ENCODE measurements around the gene NRSN2. TPM values are rescaled to one million over a fixed set of nuclear protein-coding genes. Genes with fewer than 3 reads are reported as not detected.

The NRSN2 gene
- total RNA-seq, 1 experiment from 2014 or later: 43.4 TPM

GRCh38 chr20:402496-402885 lies 55.6 kb downstream of the NRSN2 start:
- H3K27me3 ChIP-seq (replicated peaks; ENCODE audit: insufficient read depth, low read depth, low read length, poor library complexity): no peaks in the 10 kb centered on the region
- H3K9me3 ChIP-seq (ENCODE audit: low read depth, low read length, poor library complexity, severe bottlenecking): no peaks in the 10 kb centered on the region
- H3K4me1 ChIP-seq (ENCODE audit: insufficient read depth, low read length, poor library complexity, severe bottlenecking): peaks cover 15% of the 10 kb centered on the region
- no TSS peak for BruUV-seq (replicated peaks)
- intact Hi-C loops (cut with micrococcal nuclease; ENCODE audit: unreplicated experiment): no loop called here
- TF ChIP-seq, protein P1, sequence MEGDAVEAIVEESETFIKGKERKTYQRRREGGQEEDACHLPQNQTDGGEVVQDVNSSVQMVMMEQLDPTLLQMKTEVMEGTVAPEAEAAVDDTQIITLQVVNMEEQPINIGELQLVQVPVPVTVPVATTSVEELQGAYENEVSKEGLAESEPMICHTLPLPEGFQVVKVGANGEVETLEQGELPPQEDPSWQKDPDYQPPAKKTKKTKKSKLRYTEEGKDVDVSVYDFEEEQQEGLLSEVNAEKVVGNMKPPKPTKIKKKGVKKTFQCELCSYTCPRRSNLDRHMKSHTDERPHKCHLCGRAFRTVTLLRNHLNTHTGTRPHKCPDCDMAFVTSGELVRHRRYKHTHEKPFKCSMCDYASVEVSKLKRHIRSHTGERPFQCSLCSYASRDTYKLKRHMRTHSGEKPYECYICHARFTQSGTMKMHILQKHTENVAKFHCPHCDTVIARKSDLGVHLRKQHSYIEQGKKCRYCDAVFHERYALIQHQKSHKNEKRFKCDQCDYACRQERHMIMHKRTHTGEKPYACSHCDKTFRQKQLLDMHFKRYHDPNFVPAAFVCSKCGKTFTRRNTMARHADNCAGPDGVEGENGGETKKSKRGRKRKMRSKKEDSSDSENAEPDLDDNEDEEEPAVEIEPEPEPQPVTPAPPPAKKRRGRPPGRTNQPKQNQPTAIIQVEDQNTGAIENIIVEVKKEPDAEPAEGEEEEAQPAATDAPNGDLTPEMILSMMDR (conservative IDR thresholded peaks at IDR 0.05; ENCODE audit: low read depth, low read length): no peak
- TF ChIP-seq EZH2 (IDR thresholded peaks at IDR 0.05; ENCODE audit: borderline replicate concordance, low read depth, low read length, poor library complexity, severe bottlenecking): no peak
- H3K36me3 ChIP-seq (ENCODE audit: insufficient read depth, low read length, poor library complexity, severe bottlenecking): peaks cover 7% of the 10 kb centered on the region
- H3K4me3 ChIP-seq (ENCODE audit: low read depth, low read length, poor library complexity, severe bottlenecking): no peak overlapping the region
- DNase-seq (ENCODE audit: low spot score): no peak
- POLR2A ChIA-PET (ENCODE audit: low non-redundant PET): no interaction called here
- no peak overlapping the region for H3K27ac ChIP-seq (ENCODE audit: low read depth, low read length, poor library complexity, severe bottlenecking)
- CTCF ChIA-PET: no interaction called here

GRCh38 chr20:402898-403581 lies 56.1 kb downstream of the NRSN2 start:
- ChIA-PET POLR2A (ENCODE audit: low non-redundant PET) (no interaction called here), CTCF (no interaction called here)
- intact Hi-C loops (cut with micrococcal nuclease; ENCODE audit: unreplicated experiment): no loop called here
- peaks cover 15% of the 10 kb centered on the region for H3K4me1 ChIP-seq (ENCODE audit: insufficient read depth, low read length, poor library complexity, severe bottlenecking)
- no peak overlapping the region for H3K4me3 ChIP-seq (ENCODE audit: low read depth, low read length, poor library complexity, severe bottlenecking)
- H3K36me3 ChIP-seq (ENCODE audit: insufficient read depth, low read length, poor library complexity, severe bottlenecking): peaks cover 2% of the 10 kb centered on the region
- no peak overlapping the region for H3K27ac ChIP-seq (ENCODE audit: low read depth, low read length, poor library complexity, severe bottlenecking)
- no TSS peak for BruUV-seq (replicated peaks)
- no peak for DNase-seq (ENCODE audit: low spot score)
- no peaks in the 10 kb centered on the region for H3K9me3 ChIP-seq (ENCODE audit: low read depth, low read length, poor library complexity, severe bottlenecking)
- TF ChIP-seq EZH2 (IDR thresholded peaks at IDR 0.05; ENCODE audit: borderline replicate concordance, low read depth, low read length, poor library complexity, severe bottlenecking): no peak
- no peaks in the 10 kb centered on the region for H3K27me3 ChIP-seq (replicated peaks; ENCODE audit: insufficient read depth, low read depth, low read length, poor library complexity)

DNA sequence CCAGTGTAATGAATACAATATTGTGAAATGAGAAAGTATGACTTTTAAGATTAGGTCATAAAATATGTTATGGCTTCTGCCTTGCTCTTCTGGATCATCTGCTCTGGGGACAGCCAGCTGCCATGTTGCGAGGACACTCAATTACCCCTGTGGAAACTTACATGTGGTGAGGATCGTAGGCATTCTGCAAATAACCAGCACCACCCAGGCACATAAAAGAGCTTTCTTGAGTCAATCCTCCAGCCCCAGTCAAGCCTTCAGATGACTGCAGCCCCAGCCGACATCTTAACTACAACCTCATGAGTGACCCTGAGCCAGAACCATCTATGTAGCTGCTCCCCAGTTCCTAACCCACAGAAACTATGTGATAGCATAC lies 56.7 kb downstream of the NRSN2 start:
- ChIA-PET CTCF (no interaction called here), POLR2A (ENCODE audit: low non-redundant PET) (no interaction called here)
- no TSS peak for BruUV-seq (replicated peaks)
- DNase-seq (ENCODE audit: low spot score): no peak
- TF ChIP-seq, protein P1 (conservative IDR thresholded peaks at IDR 0.05; ENCODE audit: low read depth, low read length): no peak
- no peak for TF ChIP-seq EZH2 (IDR thresholded peaks at IDR 0.05; ENCODE audit: borderline replicate concordance, low read depth, low read length, poor library complexity, severe bottlenecking)
- intact Hi-C loops (cut with micrococcal nuclease; ENCODE audit: unreplicated experiment): no loop called here
- H3K27ac ChIP-seq (ENCODE audit: low read depth, low read length, poor library complexity, severe bottlenecking): no peak overlapping the region
- H3K27me3 ChIP-seq (replicated peaks; ENCODE audit: insufficient read depth, low read depth, low read length, poor library complexity): no peaks in the 10 kb centered on the region
- peaks cover 15% of the 10 kb centered on the region for H3K4me1 ChIP-seq (ENCODE audit: insufficient read depth, low read length, poor library complexity, severe bottlenecking)
- H3K36me3 ChIP-seq (ENCODE audit: insufficient read depth, low read length, poor library complexity, severe bottlenecking): no peaks in the 10 kb centered on the region
- no peak overlapping the region for H3K4me3 ChIP-seq (ENCODE audit: low read depth, low read length, poor library complexity, severe bottlenecking)
- no peaks in the 10 kb centered on the region for H3K9me3 ChIP-seq (ENCODE audit: low read depth, low read length, poor library complexity, severe bottlenecking)

DNA sequence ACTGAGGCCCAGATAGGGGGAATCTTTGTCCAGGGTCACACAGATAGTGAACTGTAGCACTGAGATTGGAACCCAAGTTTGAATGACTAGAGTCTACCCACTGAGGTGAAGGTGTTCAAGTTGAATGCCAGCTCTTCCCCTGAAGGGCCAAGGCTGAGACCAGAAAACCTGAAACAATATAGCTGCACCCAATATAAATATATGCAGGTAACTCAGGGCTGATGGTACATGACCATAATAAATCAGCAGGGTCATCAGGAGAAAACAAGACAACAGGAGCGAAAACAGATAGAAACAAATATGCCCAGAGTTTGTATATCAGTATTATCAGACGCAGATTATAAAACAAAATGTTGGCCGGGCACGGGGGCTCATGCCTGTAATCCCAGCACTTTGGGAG lies 57.2 kb downstream of the NRSN2 start:
- no peaks in the 10 kb centered on the region for H3K36me3 ChIP-seq (ENCODE audit: insufficient read depth, low read length, poor library complexity, severe bottlenecking)
- H3K27me3 ChIP-seq (replicated peaks; ENCODE audit: insufficient read depth, low read depth, low read length, poor library complexity): no peaks in the 10 kb centered on the region
- no peak overlapping the region for H3K27ac ChIP-seq (ENCODE audit: low read depth, low read length, poor library complexity, severe bottlenecking)
- POLR2A ChIA-PET (ENCODE audit: low non-redundant PET): no interaction called here
- H3K9me3 ChIP-seq (ENCODE audit: low read depth, low read length, poor library complexity, severe bottlenecking): no peaks in the 10 kb centered on the region
- intact Hi-C loops (cut with micrococcal nuclease; ENCODE audit: unreplicated experiment): no loop called here
- BruUV-seq (replicated peaks): no TSS peak
- H3K4me1 ChIP-seq (ENCODE audit: insufficient read depth, low read length, poor library complexity, severe bottlenecking): peaks cover 18% of the 10 kb centered on the region
- H3K4me3 ChIP-seq (ENCODE audit: low read depth, low read length, poor library complexity, severe bottlenecking): no peak overlapping the region
- CTCF ChIA-PET: no interaction called here
- DNase-seq (ENCODE audit: low spot score): no peak
- TF ChIP-seq, protein P1 (conservative IDR thresholded peaks at IDR 0.05; ENCODE audit: low read depth, low read length): no peak
- TF ChIP-seq EZH2 (IDR thresholded peaks at IDR 0.05; ENCODE audit: borderline replicate concordance, low read depth, low read length, poor library complexity, severe bottlenecking): no peak
